ENCODE measurements around the gene DYNC1LI2.

The DYNC1LI2 gene

GRCh38 chr16:66787427-66787826 lies 36.0 kb upstream of the DYNC1LI2 start:
- Histone ChIP-seq H3K4me3 (ENCODE audit: low read depth, low read length) (no peak overlapping the region), H3K9me3 (ENCODE audit: control insufficient read depth, low read length) (no peaks in the 10 kb centered on the region), H3K9ac (no peak overlapping the region), H2AFZ (no peak overlapping the region), H3K4me2 (ENCODE audit: low read length) (no peak overlapping the region), H3K27ac (no peak overlapping the region), H3K79me2 (no peaks in the 10 kb centered on the region), H3K36me3 (ENCODE audit: control insufficient read depth, insufficient read depth, low read length) (no peaks in the 10 kb centered on the region), H3K27me3 (ENCODE audit: control insufficient read depth, insufficient read depth, low read length) (no peaks in the 10 kb centered on the region), H3K4me1 (no peaks in the 10 kb centered on the region)
- no peak for TF ChIP-seq CTCF (IDR thresholded peaks at IDR 0.05)

GRCh38 chr16:66786551-66786950 lies 35.1 kb upstream of the DYNC1LI2 start:
- Histone ChIP-seq H3K4me3 (ENCODE audit: low read depth, low read length) (no peak overlapping the region), H3K27ac (no peak overlapping the region), H3K9ac (no peak overlapping the region), H3K9me3 (ENCODE audit: control insufficient read depth, low read length) (no peaks in the 10 kb centered on the region), H3K4me2 (ENCODE audit: low read length) (no peak overlapping the region), H3K27me3 (ENCODE audit: control insufficient read depth, insufficient read depth, low read length) (no peaks in the 10 kb centered on the region), H3K4me1 (no peaks in the 10 kb centered on the region), H2AFZ (no peak overlapping the region), H3K79me2 (no peaks in the 10 kb centered on the region), H3K36me3 (ENCODE audit: control insufficient read depth, insufficient read depth, low read length) (no peaks in the 10 kb centered on the region)
- TF ChIP-seq CTCF (IDR thresholded peaks at IDR 0.05), result no peak

GRCh38 chr16:66776457-66776856 lies 25.0 kb upstream of the DYNC1LI2 start:
- Histone ChIP-seq H3K36me3 (ENCODE audit: control insufficient read depth, insufficient read depth, low read length) (no peaks in the 10 kb centered on the region), H2AFZ (no peak overlapping the region), H3K27ac (no peak overlapping the region), H3K9ac (no peak overlapping the region), H3K27me3 (ENCODE audit: control insufficient read depth, insufficient read depth, low read length) (no peaks in the 10 kb centered on the region), H3K9me3 (ENCODE audit: control insufficient read depth, low read length) (no peaks in the 10 kb centered on the region), H3K4me2 (ENCODE audit: low read length) (no peak overlapping the region), H3K4me1 (no peaks in the 10 kb centered on the region), H3K79me2 (no peaks in the 10 kb centered on the region), H3K4me3 (ENCODE audit: low read depth, low read length) (no peak overlapping the region)
- TF ChIP-seq CTCF (IDR thresholded peaks at IDR 0.05), result no peak

- Histone ChIP-seq H3K79me2 (no peaks in the 10 kb centered on the region), H3K27ac (no peak overlapping the region), H3K4me2 (ENCODE audit: low read length) (no peak overlapping the region), H3K9ac (no peak overlapping the region), H2AFZ (no peak overlapping the region), H3K9me3 (ENCODE audit: control insufficient read depth, low read length) (no peaks in the 10 kb centered on the region), H3K4me3 (ENCODE audit: low read depth, low read length) (no peak overlapping the region), H3K27me3 (ENCODE audit: control insufficient read depth, insufficient read depth, low read length) (no peaks in the 10 kb centered on the region), H3K4me1 (no peaks in the 10 kb centered on the region), H3K36me3 (ENCODE audit: control insufficient read depth, insufficient read depth, low read length) (no peaks in the 10 kb centered on the region)
- TF ChIP-seq CTCF (IDR thresholded peaks at IDR 0.05), result no peak
Measured at GRCh38 chr16:66774981-66775380, 23.6 kb upstream of the DYNC1LI2 start.

GRCh38 chr16:66758086-66758485 lies 6.7 kb upstream of the DYNC1LI2 start:
- H3K27me3 ChIP-seq (ENCODE audit: control insufficient read depth, insufficient read depth, low read length), result no peaks in the 10 kb centered on the region
- no peak for TF ChIP-seq CTCF (IDR thresholded peaks at IDR 0.05)
- no peaks in the 10 kb centered on the region for H3K79me2 ChIP-seq
- H3K9me3 ChIP-seq (ENCODE audit: control insufficient read depth, low read length), result no peaks in the 10 kb centered on the region
- no peak overlapping the region for H3K9ac ChIP-seq
- H3K4me1 ChIP-seq, result no peaks in the 10 kb centered on the region
- H3K36me3 ChIP-seq (ENCODE audit: control insufficient read depth, insufficient read depth, low read length), result no peaks in the 10 kb centered on the region
- no peak overlapping the region for H2AFZ ChIP-seq
- no peak overlapping the region for H3K4me3 ChIP-seq (ENCODE audit: low read depth, low read length)
- H3K4me2 ChIP-seq (ENCODE audit: low read length), result no peak overlapping the region
- no peak overlapping the region for H3K27ac ChIP-seq

Data from parathyroid adenoma (tissue), 2 donors.